GM12878 (cell line): ENCODE results near the gene DENND1A. TPM values are rescaled to one million over a fixed set of nuclear protein-coding genes. Genes with fewer than 3 reads are reported as not detected.

ENCODE experiments used
- ATAC-seq: fragments of 200-7000 bp; cut with Tn5 transposase; 3 replicates; pipeline ENCODE4 v1.9.1; 2020; ENCODE audit warnings: mild to moderate bottlenecking, moderate library complexity
- BruUV-seq: library from RNA; stranded (reverse); fragments of 400-500 nt; replicated peaks from 2 replicates; lab custom pipeline; 2021; lab: Mats Ljungman, UMichigan
- CTCF ChIA-PET: fragments of 300-600 bp; sonication (Branson Sonifier 250); formaldehyde crosslinking; extraction: SDS; loops from one replicate; lab custom pipeline; 2021; ENCODE audit warnings: inconsistent platforms; lab: Yijun Ruan, JAX
- POLR2A ChIA-PET: fragments of 350-600 bp; formaldehyde crosslinking; extraction: SDS; loops from one replicate; lab custom pipeline; 2021; ENCODE audit warnings: inconsistent platforms; lab: Charles Lee
- RAD21 ChIA-PET: fragments of 300-600 bp; sonication (Branson Sonifier 250); formaldehyde crosslinking; loops from one replicate; lab custom pipeline; 2023; ENCODE audit warnings: antibody characterized with exemption; ENCODE audit not compliant: unreplicated experiment; lab: Charles Lee
- SMC1A ChIA-PET: fragments of 300-600 bp; sonication (Branson Sonifier 250); formaldehyde crosslinking; loops from one replicate; lab custom pipeline; 2023; ENCODE audit not compliant: unreplicated experiment, uncharacterized antibody; lab: Charles Lee
- DNase-seq: peaks from one replicate; pipeline ENCODE4 v3.0.0-alpha.2; 2011; ENCODE audit warnings: low read depth, low spot score
- FAIRE-seq: peaks from 3 replicates; lab custom pipeline; 2011; peaks lifted over from hg19 to GRCh38; lab: Jason Lieb, UNC
- H2AFZ ChIP-seq: 2 replicates; pipeline ENCODE4 v1.6.0; 2011; ENCODE audit warnings: low read depth, low read length, control low read depth; ENCODE audit not compliant: control insufficient read depth
- H3K27ac ChIP-seq: 2 replicates; pipeline ENCODE4 v1.5.1; 2011; ENCODE audit warnings: control low read depth; ENCODE audit not compliant: control insufficient read depth, insufficient read depth
- H3K27me3 ChIP-seq, 2 experiments: replicated peaks in 1 of 2; 2 replicates each; pipeline versions ENCODE4 v1.6.0 to v1.6.1; 2011; ENCODE audit warnings: low read length in 1 of 2; ENCODE audit not compliant: control insufficient read depth in 2 of 2, insufficient read depth in 2 of 2
- H3K36me3 ChIP-seq, 2 experiments: 2 replicates each; pipeline ENCODE4 v1.5.1; 2011; ENCODE audit warnings: low read length in 1 of 2; ENCODE audit not compliant: control insufficient read depth in 2 of 2, insufficient read depth in 2 of 2
- H3K4me1 ChIP-seq: 2 replicates; pipeline ENCODE4 v1.6.1; 2011; ENCODE audit warnings: mild to moderate bottlenecking, low read length, moderate library complexity, mixed read lengths; ENCODE audit not compliant: control insufficient read depth, insufficient read depth
- H3K4me2 ChIP-seq: 2 replicates; pipeline ENCODE4 v1.6.0; 2011; ENCODE audit warnings: control low read depth; ENCODE audit not compliant: control insufficient read depth, insufficient read depth
- H3K4me3 ChIP-seq: fragments of 200-600 bp; sonication (generic); 2 replicates; pipeline ENCODE4 v1.5.1; 2016
- H3K79me2 ChIP-seq: 2 replicates; pipeline ENCODE4 v1.6.0; 2011; ENCODE audit warnings: low read length; ENCODE audit not compliant: control insufficient read depth, insufficient read depth
- H3K9ac ChIP-seq: 2 replicates; pipeline ENCODE4 v1.8.0; 2011; ENCODE audit warnings: low read length, control low read depth, mixed read lengths; ENCODE audit not compliant: control insufficient read depth, insufficient read depth
- H3K9me3 ChIP-seq: replicated peaks from 3 replicates; pipeline ENCODE4 v1.5.1; 2011; ENCODE audit warnings: mild to moderate bottlenecking, low read length; ENCODE audit not compliant: control insufficient read depth, insufficient read depth
- H4K20me1 ChIP-seq: 2 replicates; pipeline ENCODE4 v1.6.0; 2011; ENCODE audit not compliant: control insufficient read depth, insufficient read depth
- BCL11A ChIP-seq: IDR thresholded peaks from 2 replicates; pipeline ENCODE4 v1.6.1; 2011; ENCODE audit warnings: low read depth, low read length
- ETV6 ChIP-seq, 2 experiments: fragments of 450-650 bp in 1 of 2; IDR thresholded peaks in 1 of 2; conservative IDR thresholded peaks in 1 of 2; 2 replicates each; pipeline ENCODE4 v1.6.1; 2014; ENCODE audit warnings: antibody characterized with exemption in 1 of 2, borderline replicate concordance in 1 of 2, low read depth in 1 of 2, mild to moderate bottlenecking in 1 of 2, moderate library complexity in 1 of 2
- EZH2 ChIP-seq: IDR thresholded peaks from 2 replicates; pipeline ENCODE4 v1.6.1; 2012; ENCODE audit warnings: low read depth, mild to moderate bottlenecking, control low read depth, inconsistent platforms, low read length, borderline replicate concordance; ENCODE audit not compliant: control insufficient read depth
- HDGF ChIP-seq: fragments of 450-650 bp; IDR thresholded peaks from 2 replicates; pipeline ENCODE4 v1.6.1; 2016; ENCODE audit warnings: antibody characterized with exemption
- IKZF1 ChIP-seq: fragments of 450-650 bp; conservative IDR thresholded peaks from 2 replicates; pipeline ENCODE4 v1.6.1; 2017; ENCODE audit warnings: antibody characterized with exemption, mild to moderate bottlenecking
- PAX8 ChIP-seq: fragments of 450-650 bp; IDR thresholded peaks from 2 replicates; pipeline ENCODE4 v1.6.1; 2017; ENCODE audit warnings: mild to moderate bottlenecking, moderate library complexity
- RAD51 ChIP-seq: fragments of 450-650 bp; IDR thresholded peaks from 2 replicates; pipeline ENCODE4 v1.6.1; 2016; ENCODE audit warnings: moderate library complexity, mild to moderate bottlenecking, inconsistent platforms
- RFX5 ChIP-seq: IDR thresholded peaks from 2 replicates; pipeline ENCODE4 v1.6.1; 2011; ENCODE audit warnings: low read depth, low read length, improper control_type of control experiment
- SMAD1 ChIP-seq: fragments of 450-650 bp; IDR thresholded peaks from 2 replicates; pipeline ENCODE4 v1.6.1; 2018; ENCODE audit warnings: mild to moderate bottlenecking, low read depth; ENCODE audit not compliant: partially characterized antibody
- SRF ChIP-seq, 2 experiments: IDR thresholded peaks; 2 replicates each; pipeline ENCODE4 v1.6.1; 2011; ENCODE audit warnings: low read depth in 2 of 2, low read length in 2 of 2, mild to moderate bottlenecking in 1 of 2, moderate library complexity in 1 of 2
- STAT3 ChIP-seq: IDR thresholded peaks from 2 replicates; pipeline ENCODE4 v1.6.1; 2011; ENCODE audit warnings: low read depth, low read length, improper control_type of control experiment
- WGBS: methylation state at CpG from one replicate; pipeline ENCODE4 v1.1.6; 2016; ENCODE audit warnings: low lambda C conversion rate; ENCODE audit not compliant: insufficient replicate concordance, insufficient coverage; ENCODE audit errors: missing lambda C conversion rate; 5-methylcytosine and 5-hydroxymethylcytosine counted together
- in situ Hi-C: fragments of 300-500 bp; cut with MboI; formaldehyde crosslinking; loops from 9 replicates; pipeline ENCODE4 v1.14.3; 2018; ENCODE audit warnings: mixed read lengths
- intact Hi-C: fragments of 100-400 bp; cut with micrococcal nuclease; formaldehyde crosslinking; loops from one replicate; pipeline ENCODE4 v1.14.2; 2022; ENCODE audit not compliant: unreplicated experiment
- polyA plus RNA-seq, 11 experiments: library from polyadenylated mRNA; depleted of rRNA in 4 of 11; unstranded in 6 of 11; stranded (reverse) in 5 of 11; fragments of >200 nt; fragmentation: Nextera tagmentation in 4 of 11; fragmentation: Illumina TruSeq in 1 of 11; extraction: Ambion mirVana in 4 of 11; extraction: Trizol in 1 of 11; gene quantifications; 1 replicate in 1 of 11; 2 replicates in 10 of 11; pipeline versions ENCODE4 v1.2.1 to v1.2.3, GENCODE V29; 2011 to 2016; ENCODE audit warnings: inconsistent platforms in 2 of 11, missing spikeins in 2 of 11, low read depth in 1 of 11
- total RNA-seq, 4 experiments: library from RNA; depleted of rRNA in 3 of 4; stranded (reverse); fragments of >200 nt in 3 of 4; fragmentation: Illumina TruSeq in 1 of 4; extraction: Trizol in 1 of 4; gene quantifications; 2 replicates each; pipeline versions ENCODE4 v1.2.1 to v1.2.3, GENCODE V29; 2013 to 2021

The DENND1A gene
- total and polyA plus RNA-seq, 10 of the 15 experiments (the other 5 are each of a cell fraction or from before 2014, with no cell fraction given) = 14.1 to 48.6 (median 35.2) TPM

- Histone ChIP-seq H3K9ac (no peak overlapping the region), H3K79me2 (no peaks in the 10 kb centered on the region), H3K9me3 (no peaks in the 10 kb centered on the region), H4K20me1 (no peaks in the 10 kb centered on the region), H2AFZ (no peak overlapping the region), H3K27me3 (no peaks in the 10 kb centered on the region), H3K4me2 (no peak overlapping the region), H3K27ac (no peak overlapping the region), H3K4me3 (no peak overlapping the region), H3K4me1 (no peaks in the 10 kb centered on the region), H3K36me3 (no peaks in the 10 kb centered on the region; a peak in 1 of 4 replicates)
- BruUV-seq = no TSS peak
- in situ Hi-C loops = no loop called here
- CTCF ChIA-PET = no interaction called here
- TF ChIP-seq PAX8 (no peak), EZH2 (no peak), SMAD1 (no peak), ETV6 (conservative IDR thresholded peaks at IDR 0.05 in 1 of 2, IDR thresholded peaks at IDR 0.05 in 1 of 2; ENCODE audit: borderline replicate concordance in 1 of 2, low read depth in 1 of 2) (no peak), RAD51 (no peak), BCL11A (no peak), SRF (IDR thresholded peaks at IDR 0.05; ENCODE audit: low read depth in 2 of 2, low read length in 2 of 2) (no peak), IKZF1 (no peak), STAT3 (no peak), HDGF (no peak), RFX5 (no peak)
- intact Hi-C loops = no loop called here
- ATAC-seq (no peak), DNase-seq (no peak), FAIRE-seq (no peak)
- POLR2A ChIA-PET = no interaction called here
- SMC1A ChIA-PET = interaction anchor here (1.3 kb wide), 1 partner anchor 359 kb away, joined by 3 read pairs; no protein-coding TSS in a partner anchor
- RAD21 ChIA-PET = no interaction called here
- WGBS = 75% methylated on average over 15 of the region's 15 CpGs
Observed at GRCh38 chr9:123511326-123512277, 418.3 kb downstream of the DENND1A start.
